ENCODE results near the gene KCNH4. TPM values are rescaled to one million over a fixed set of nuclear protein-coding genes. Genes with fewer than 3 reads are reported as not detected.

Gene KCNH4
- total RNA-seq, 1 donor from 2014 or later = not detected

GRCh38 chr17:42138749-42139492 is 42.0 kb downstream of the KCNH4 start:
- peak; percentile 24 for DNase-seq (ENCODE audit: low read depth)

- no peak for DNase-seq (ENCODE audit: low read depth)
These were observed 44.3 kb downstream of the KCNH4 start for GRCh38 chr17:42136654-42137051.

GRCh38 chr17:42135664-42136653 is 45.0 kb downstream of the KCNH4 start:
- DNase-seq (ENCODE audit: low read depth) = no peak

GRCh38 chr17:42135151-42135550 is 45.8 kb downstream of the KCNH4 start:
- DNase-seq (ENCODE audit: low read depth) = no peak

GRCh38 chr17:42133461-42134041 is 47.4 kb downstream of the KCNH4 start:
- DNase-seq (ENCODE audit: low read depth) = peak; percentile 44

GRCh38 chr17:42132941-42133340 is 48.0 kb downstream of the KCNH4 start:
- peak; percentile 96 for DNase-seq (ENCODE audit: low read depth)

- no peak for DNase-seq (ENCODE audit: low read depth)
These were observed 48.9 kb downstream of the KCNH4 start for GRCh38 chr17:42131981-42132432.

- no peak for DNase-seq (ENCODE audit: low read depth)
These were observed 49.7 kb downstream of the KCNH4 start for GRCh38 chr17:42131232-42131631.

GRCh38 chr17:42130310-42130936 is 50.5 kb downstream of the KCNH4 start:
- DNase-seq (ENCODE audit: low read depth) = no peak

GRCh38 chr17:42129109-42129837 is 51.7 kb downstream of the KCNH4 start:
- no peak for DNase-seq (ENCODE audit: low read depth)

GRCh38 chr17:42127414-42127813 is 53.5 kb downstream of the KCNH4 start:
- DNase-seq (ENCODE audit: low read depth) = no peak

- DNase-seq (ENCODE audit: low read depth) = no peak
These were observed 54.1 kb downstream of the KCNH4 start for GRCh38 chr17:42126836-42127235.

GRCh38 chr17:42125565-42125964 is 55.4 kb downstream of the KCNH4 start:
- no peak for DNase-seq (ENCODE audit: low read depth)

GRCh38 chr17:42124256-42124655 is 56.7 kb downstream of the KCNH4 start:
- DNase-seq (ENCODE audit: low read depth) = no peak

- DNase-seq (ENCODE audit: low read depth) = no peak
These were observed 58.3 kb downstream of the KCNH4 start, which contains the start of gene HSPB9 for GRCh38 chr17:42122371-42123303. HSPB9 (plus strand) TSS chr17:42122804; CDS start chr17:42122851, 47 bp downstream.

GRCh38 chr17:42120770-42121769 is 59.9 kb downstream of the KCNH4 start, which contains the start of gene KAT2A:
KAT2A (minus strand) TSS chr17:42121367; CDS start chr17:42121304, 63 bp downstream.
- DNase-seq (ENCODE audit: low read depth) = peak; percentile 86

GRCh38 chr17:42120161-42120769 is 60.7 kb downstream of the KCNH4 start:
- peak; percentile 58 for DNase-seq (ENCODE audit: low read depth)
